Fibroblast of the aortic adventitia (primary cell): ENCODE measurements around the gene CLOCK. TPM values are rescaled to one million over a fixed set of nuclear protein-coding genes. Genes with fewer than 3 reads are reported as not detected.

ENCODE experiments used
- DNase-seq: peaks from one replicate; pipeline ENCODE4 v3.0.0-alpha.2; 2010; ENCODE audit warnings: low read depth
- H3K4me3 ChIP-seq: 2 replicates; pipeline ENCODE4 v1.5.1; 2011; ENCODE audit warnings: low read depth, mild to moderate bottlenecking, control low read depth, low read length, moderate library complexity
- total RNA-seq: library from RNA; depleted of rRNA; stranded (reverse); fragments of >200 nt; gene quantifications from 2 replicates; pipeline ENCODE4 v1.2.3, GENCODE V29; 2012; ENCODE audit warnings: low replicate concordance
- TF ChIP-seq, protein P1 (sequence below): IDR thresholded peaks from 2 replicates; pipeline ENCODE4 v1.5.1; 2011; ENCODE audit warnings: mild to moderate bottlenecking, low read length, control low read depth, inconsistent platforms; ENCODE audit not compliant: insufficient read depth

The CLOCK gene
- total RNA-seq, 1 donor: 39.0 TPM

DNA sequence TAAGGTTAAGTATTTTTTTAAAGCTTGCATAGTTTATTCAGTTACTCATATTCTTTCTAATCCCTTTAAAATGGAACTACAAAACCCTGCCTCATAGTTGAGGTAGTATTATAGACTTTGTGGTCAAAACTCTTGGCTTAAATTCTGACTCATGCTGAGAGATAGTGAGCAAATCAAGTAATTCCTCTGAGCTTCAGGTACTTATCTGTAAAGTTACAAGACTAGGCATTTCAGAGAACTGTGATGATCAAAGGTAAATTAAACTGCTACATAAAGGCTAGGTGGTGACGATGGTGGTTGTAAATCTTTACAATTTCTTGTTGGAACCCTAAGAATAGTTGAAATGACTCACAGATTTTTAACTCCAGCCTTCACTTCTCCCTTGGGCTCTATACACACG lies 3.2 kb upstream of the CLOCK start:
- peak; percentile 62 for DNase-seq
- H3K4me3 ChIP-seq: no peak overlapping the region
- TF ChIP-seq, protein P1, sequence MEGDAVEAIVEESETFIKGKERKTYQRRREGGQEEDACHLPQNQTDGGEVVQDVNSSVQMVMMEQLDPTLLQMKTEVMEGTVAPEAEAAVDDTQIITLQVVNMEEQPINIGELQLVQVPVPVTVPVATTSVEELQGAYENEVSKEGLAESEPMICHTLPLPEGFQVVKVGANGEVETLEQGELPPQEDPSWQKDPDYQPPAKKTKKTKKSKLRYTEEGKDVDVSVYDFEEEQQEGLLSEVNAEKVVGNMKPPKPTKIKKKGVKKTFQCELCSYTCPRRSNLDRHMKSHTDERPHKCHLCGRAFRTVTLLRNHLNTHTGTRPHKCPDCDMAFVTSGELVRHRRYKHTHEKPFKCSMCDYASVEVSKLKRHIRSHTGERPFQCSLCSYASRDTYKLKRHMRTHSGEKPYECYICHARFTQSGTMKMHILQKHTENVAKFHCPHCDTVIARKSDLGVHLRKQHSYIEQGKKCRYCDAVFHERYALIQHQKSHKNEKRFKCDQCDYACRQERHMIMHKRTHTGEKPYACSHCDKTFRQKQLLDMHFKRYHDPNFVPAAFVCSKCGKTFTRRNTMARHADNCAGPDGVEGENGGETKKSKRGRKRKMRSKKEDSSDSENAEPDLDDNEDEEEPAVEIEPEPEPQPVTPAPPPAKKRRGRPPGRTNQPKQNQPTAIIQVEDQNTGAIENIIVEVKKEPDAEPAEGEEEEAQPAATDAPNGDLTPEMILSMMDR: no peak

DNA sequence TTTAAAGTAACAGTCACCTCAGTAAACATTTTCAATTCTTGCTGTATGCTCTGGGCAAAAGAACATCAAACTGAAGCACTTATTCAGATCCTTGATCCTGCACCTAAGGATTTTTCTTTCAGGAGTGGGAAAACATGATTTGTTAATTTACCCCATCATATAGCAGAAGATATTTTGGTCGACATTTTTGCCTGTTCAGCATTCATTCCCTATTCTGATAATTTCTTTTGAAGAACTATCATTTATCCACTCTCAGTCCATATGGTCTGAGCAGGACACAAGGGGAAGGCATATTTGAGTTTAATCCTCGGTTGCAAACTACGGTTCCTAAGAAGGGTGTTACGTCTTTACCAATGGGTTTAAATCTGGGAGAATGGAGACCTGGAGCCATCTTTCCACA lies 1.2 kb upstream of the CLOCK start:
- DNase-seq: no peak
- H3K4me3 ChIP-seq: peak overlapping the region; percentile 83
- TF ChIP-seq, protein P1: no peak

DNA sequence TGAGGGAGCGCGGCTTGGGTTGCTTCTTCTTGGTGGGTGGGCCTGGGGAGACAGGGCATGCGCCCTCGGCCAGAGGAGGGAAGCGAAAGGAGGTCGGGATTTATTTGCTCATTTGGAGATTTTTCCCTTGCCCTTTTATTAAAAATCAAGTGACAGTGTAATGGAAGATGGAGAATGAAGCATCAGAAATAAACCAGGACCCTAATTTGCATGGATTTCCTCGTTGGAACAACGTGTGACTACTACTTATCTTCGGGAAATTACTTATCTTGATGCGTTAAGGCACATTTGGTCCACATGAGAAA lies 709 bp upstream of the CLOCK start:
- DNase-seq: no peak
- H3K4me3 ChIP-seq: peak overlapping the region; percentile 83
- TF ChIP-seq, protein P1: no peak

GRCh38 chr4:55546506-55546755 lies 278 bp downstream of the CLOCK start:
- DNase-seq: no peak
- TF ChIP-seq, protein P1: no peak

GRCh38 chr4:55545641-55546505 lies 836 bp downstream of the CLOCK start:
- peak; percentile 67 for DNase-seq
- H3K4me3 ChIP-seq: peak overlapping the region; percentile 83
- TF ChIP-seq, protein P1: no peak

More at GRCh38 chr4:55546506-55546755, 278 bp downstream of the CLOCK start:
- H3K4me3 ChIP-seq: peak overlapping the region; percentile 83

GRCh38 chr4:55545151-55545550 lies 1.6 kb downstream of the CLOCK start:
- H3K4me3 ChIP-seq: peak overlapping the region; percentile 83
- TF ChIP-seq, protein P1: no peak
- DNase-seq: peak; percentile 27

DNA sequence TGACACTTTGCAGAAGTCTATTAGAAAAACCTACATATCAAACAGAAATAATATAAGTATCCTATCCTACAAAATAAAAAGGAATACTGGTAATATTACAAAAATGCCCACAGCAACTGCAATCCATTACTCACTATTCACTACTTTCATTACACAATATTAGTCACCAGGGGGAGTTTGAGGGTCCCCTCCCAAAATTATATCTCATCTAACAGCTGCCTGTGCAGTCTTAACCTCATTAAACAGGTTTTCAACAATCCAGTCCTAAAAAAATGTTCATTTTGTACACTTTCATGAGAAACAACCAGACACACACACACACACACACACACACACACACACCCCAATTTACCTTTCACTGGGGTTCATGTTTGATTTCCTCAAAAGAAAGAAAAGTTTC lies 2.9 kb downstream of the CLOCK start:
- peak overlapping the region; percentile 83 for H3K4me3 ChIP-seq
- TF ChIP-seq, protein P1: no peak
- peak; percentile 40 for DNase-seq
